ENCODE data around the gene PRRG1.
"Not testable (repeated sequence)": the region's sequence is repeated elsewhere in the genome, so short reads cannot be mapped to it uniquely, and the experiment has no call there.

PRRG1 gene

GRCh38 chrX:37491686-37492085 lies 142.5 kb downstream of the PRRG1 start:
- TF ChIP-seq CTCF (conservative IDR thresholded peaks at IDR 0.05) = no peak

GRCh38 chrX:37495760-37496159 lies 146.6 kb downstream of the PRRG1 start:
- peak; percentile 36 for TF ChIP-seq CTCF (conservative IDR thresholded peaks at IDR 0.05)

More at GRCh38 chrX:37491686-37492085, 142.5 kb downstream of the PRRG1 start:
- no peak overlapping the region for H3K27ac ChIP-seq

GRCh38 chrX:37497126-37497525 lies 148.0 kb downstream of the PRRG1 start:
- not testable (repeated sequence) for H3K27ac ChIP-seq

More at GRCh38 chrX:37495760-37496159, 146.6 kb downstream of the PRRG1 start:
- H3K27ac ChIP-seq = not testable (repeated sequence)

GRCh38 chrX:37498323-37498722 lies 149.2 kb downstream of the PRRG1 start:
- not testable (repeated sequence) for H3K27ac ChIP-seq

- not testable (repeated sequence) for H3K27ac ChIP-seq
Measured at GRCh38 chrX:37499649-37500048, 150.5 kb downstream of the PRRG1 start.

- H3K27ac ChIP-seq = no peak overlapping the region
- TF ChIP-seq CTCF (conservative IDR thresholded peaks at IDR 0.05) = no peak
Measured at GRCh38 chrX:37504991-37505390, 155.8 kb downstream of the PRRG1 start.
